ENCODE results near the gene SLC6A20.

DNA sequence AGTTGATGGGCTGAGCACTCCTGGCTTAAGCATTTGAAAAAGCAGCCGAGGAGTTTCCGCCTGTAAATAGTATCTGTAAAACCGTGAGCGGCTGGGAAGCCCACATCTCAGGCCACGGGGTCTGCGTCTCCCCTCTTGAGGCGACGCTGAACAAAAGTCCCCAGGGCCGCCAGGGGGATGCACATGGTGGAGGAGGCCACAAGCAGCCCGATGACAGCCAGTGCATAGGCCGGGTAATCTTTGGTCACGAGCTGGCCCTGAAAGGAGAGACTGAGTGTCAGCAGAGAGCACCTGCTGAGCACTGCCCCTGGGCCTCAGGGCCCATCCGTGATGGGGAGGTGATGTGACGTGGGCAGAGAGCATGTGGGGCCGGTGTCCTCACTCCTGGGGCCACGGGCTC lies 37.5 kb downstream of the SLC6A20 start:
- no peak for TF ChIP-seq CTCF (IDR thresholded peaks at IDR 0.05)
- TF ChIP-seq POLR2A (IDR thresholded peaks at IDR 0.05) = no peak
- TF ChIP-seq EP300 (IDR thresholded peaks at IDR 0.05) = no peak
- no peak for TF ChIP-seq POLR2AphosphoS5 (IDR thresholded peaks at IDR 0.05)

Measured in gastroesophageal sphincter (tissue), 3 donors.